Stomach smooth muscle (tissue), 2 donors: ENCODE data around the gene SDC1.
"Not testable (repeated sequence)": the region's sequence is repeated elsewhere in the genome, so short reads cannot be mapped to it uniquely, and the experiment has no call there.

Experiments
- H3K27ac ChIP-seq: one replicate; pipeline ENCODE4 v1.7.0; 2013; ENCODE audit warnings: mild to moderate bottlenecking, low read length, inconsistent platforms
- H3K27me3 ChIP-seq, 2 donors: one replicate each; pipeline ENCODE4 v1.7.0; 2013; ENCODE audit warnings: low read length in 2 of 2; ENCODE audit not compliant: insufficient read depth in 2 of 2, control insufficient read depth in 1 of 2
- H3K36me3 ChIP-seq, 2 donors: one replicate each; pipeline ENCODE4 v1.7.0; 2013; ENCODE audit warnings: low read length in 2 of 2; ENCODE audit not compliant: control insufficient read depth in 2 of 2, insufficient read depth in 2 of 2
- H3K4me1 ChIP-seq: one replicate; pipeline ENCODE4 v1.7.0; 2013; ENCODE audit warnings: low read length; ENCODE audit not compliant: control insufficient read depth, insufficient read depth
- H3K4me3 ChIP-seq, 2 donors: one replicate each; pipeline ENCODE4 v1.7.0; 2013; ENCODE audit warnings: low read length in 2 of 2
- H3K9ac ChIP-seq, 2 donors: one replicate each; pipeline ENCODE4 v1.7.0; 2013; ENCODE audit warnings: low read length in 2 of 2, mild to moderate bottlenecking in 1 of 2
- H3K9me3 ChIP-seq, 2 donors: one replicate each; pipeline ENCODE4 v1.7.0; 2013; ENCODE audit warnings: low read length in 2 of 2; ENCODE audit not compliant: control insufficient read depth in 2 of 2
- donor health status: healthy.
- donor health status: Pancreatic carcinoma.

Gene SDC1

GRCh38 chr2:20224716-20225293 is at the start of gene SDC1:
SDC1 (minus strand) TSS chr2:20225130; CDS start chr2:20224867, 263 bp downstream.
- Histone ChIP-seq H3K4me1 (peaks cover 27% of the 10 kb centered on the region), H3K4me3 (peak within 1 kb of the TSS; percentile 67 to 79), H3K27me3 (peaks cover 3 to 10% of the 10 kb centered on the region in 2 donors), H3K27ac (no peak within 1 kb of the TSS), H3K9me3 (no peaks in the 10 kb centered on the region), H3K9ac (peak within 1 kb of the TSS in 1 of 2 donors; percentile 25), H3K36me3 (no peaks in the 10 kb centered on the region)

- peaks cover 0 to 5% of the 10 kb centered on the region in 2 donors for H3K36me3 ChIP-seq
- H3K4me3 ChIP-seq, result no peak overlapping the region
- H3K4me1 ChIP-seq, result no peaks in the 10 kb centered on the region
These were observed 48.1 kb upstream of the SDC1 start for GRCh38 chr2:20273042-20273441.

GRCh38 chr2:20268317-20268716 is 43.4 kb upstream of the SDC1 start:
- H3K9ac ChIP-seq, H3K4me3 ChIP-seq, H3K27me3 ChIP-seq, H3K4me1 ChIP-seq, H3K9me3 ChIP-seq, H3K27ac ChIP-seq, H3K36me3 ChIP-seq: not testable (repeated sequence)

More at GRCh38 chr2:20273042-20273441, 48.1 kb upstream of the SDC1 start:
- Histone ChIP-seq H3K27ac (no peak overlapping the region), H3K27me3 (no peaks in the 10 kb centered on the region), H3K9ac (no peak overlapping the region), H3K9me3 (no peaks in the 10 kb centered on the region)

- Histone ChIP-seq H3K9me3 (no peaks in the 10 kb centered on the region), H3K9ac (no peak overlapping the region), H3K27ac (no peak overlapping the region), H3K36me3 (peaks cover 5% of the 10 kb centered on the region in 2 donors), H3K4me3 (no peak overlapping the region), H3K27me3 (no peaks in the 10 kb centered on the region), H3K4me1 (no peaks in the 10 kb centered on the region)
These were observed 42.6 kb upstream of the SDC1 start for GRCh38 chr2:20267529-20267928.

GRCh38 chr2:20264629-20265028 is 39.7 kb upstream of the SDC1 start:
- H3K4me1 ChIP-seq, result no peaks in the 10 kb centered on the region

GRCh38 chr2:20257411-20257810 is 32.5 kb upstream of the SDC1 start:
- no peak overlapping the region for H3K9ac ChIP-seq
- H3K9me3 ChIP-seq, result no peaks in the 10 kb centered on the region
- H3K27me3 ChIP-seq, result no peaks in the 10 kb centered on the region
- H3K27ac ChIP-seq, result no peak overlapping the region
- peaks cover 30 to 34% of the 10 kb centered on the region in 2 donors for H3K36me3 ChIP-seq
- no peaks in the 10 kb centered on the region for H3K4me1 ChIP-seq
- H3K4me3 ChIP-seq, result no peak overlapping the region

More at GRCh38 chr2:20264629-20265028, 39.7 kb upstream of the SDC1 start:
- H3K36me3 ChIP-seq, result peaks cover 7 to 14% of the 10 kb centered on the region in 2 donors
- no peak overlapping the region for H3K9ac ChIP-seq
- H3K27me3 ChIP-seq, result no peaks in the 10 kb centered on the region
- H3K4me3 ChIP-seq, result no peak overlapping the region
- H3K9me3 ChIP-seq, result no peaks in the 10 kb centered on the region
- no peak overlapping the region for H3K27ac ChIP-seq

GRCh38 chr2:20254731-20255130 is 29.8 kb upstream of the SDC1 start:
- Histone ChIP-seq H3K27ac (no peak overlapping the region), H3K9me3 (no peaks in the 10 kb centered on the region), H3K36me3 (peaks cover 32 to 42% of the 10 kb centered on the region in 2 donors), H3K4me3 (no peak overlapping the region), H3K4me1 (no peaks in the 10 kb centered on the region), H3K9ac (no peak overlapping the region), H3K27me3 (no peaks in the 10 kb centered on the region)

- H3K27me3 ChIP-seq, result no peaks in the 10 kb centered on the region
- H3K36me3 ChIP-seq, result peaks cover 24 to 50% of the 10 kb centered on the region in 2 donors
- H3K9ac ChIP-seq, result no peak overlapping the region
- no peaks in the 10 kb centered on the region for H3K4me1 ChIP-seq
- no peak overlapping the region for H3K4me3 ChIP-seq
- H3K27ac ChIP-seq, result no peak overlapping the region
- no peaks in the 10 kb centered on the region for H3K9me3 ChIP-seq
These were observed 25.5 kb upstream of the SDC1 start for GRCh38 chr2:20250436-20250835.

GRCh38 chr2:20249170-20249569 is 24.2 kb upstream of the SDC1 start:
- Histone ChIP-seq H3K27me3 (no peaks in the 10 kb centered on the region), H3K4me3 (no peak overlapping the region), H3K36me3 (peaks cover 20 to 45% of the 10 kb centered on the region in 2 donors), H3K9ac (no peak overlapping the region), H3K27ac (no peak overlapping the region), H3K9me3 (no peaks in the 10 kb centered on the region), H3K4me1 (no peaks in the 10 kb centered on the region)

- Histone ChIP-seq H3K27me3 (no peaks in the 10 kb centered on the region), H3K36me3 (peaks cover 5 to 26% of the 10 kb centered on the region in 2 donors), H3K9me3 (no peaks in the 10 kb centered on the region), H3K27ac (no peak overlapping the region), H3K4me3 (no peak overlapping the region), H3K9ac (no peak overlapping the region), H3K4me1 (no peaks in the 10 kb centered on the region)
These were observed 22.2 kb upstream of the SDC1 start for GRCh38 chr2:20247084-20247483.

- not testable (repeated sequence) for H3K9me3 ChIP-seq, H3K36me3 ChIP-seq, H3K9ac ChIP-seq, H3K4me3 ChIP-seq, H3K27ac ChIP-seq, H3K4me1 ChIP-seq, H3K27me3 ChIP-seq
These were observed 18.7 kb upstream of the SDC1 start for GRCh38 chr2:20243637-20244036.
